Astrocyte (in vitro differentiated cells and primary cell): ENCODE data around the gene MRPL14. TPM values are rescaled to one million over a fixed set of nuclear protein-coding genes. Genes with fewer than 3 reads are reported as not detected.

ENCODE experiments used
- DNase-seq: peaks from one replicate; pipeline ENCODE4 v3.0.0-alpha.2; 2010; ENCODE audit warnings: low read depth
- FAIRE-seq: peaks from 2 replicates; lab custom pipeline; 2011; peaks lifted over from hg19 to GRCh38; lab: Jason Lieb, UNC
- H2AFZ ChIP-seq: 2 replicates; pipeline ENCODE4 v1.6.0; 2012; ENCODE audit warnings: low read depth, low read length, inconsistent platforms
- H3K27ac ChIP-seq: 2 replicates; pipeline ENCODE4 v1.5.1; 2011; ENCODE audit warnings: low read depth, low read length, inconsistent platforms
- H3K27me3 ChIP-seq: 2 replicates; pipeline ENCODE4 v1.6.0; 2011; ENCODE audit warnings: low read length, inconsistent platforms; ENCODE audit not compliant: insufficient read depth
- H3K36me3 ChIP-seq: 2 replicates; pipeline ENCODE4 v1.5.1; 2011; ENCODE audit warnings: low read length, inconsistent platforms; ENCODE audit not compliant: insufficient read depth
- H3K4me1 ChIP-seq: 2 replicates; pipeline ENCODE4 v1.5.1; 2011; ENCODE audit warnings: low read length, inconsistent platforms; ENCODE audit not compliant: insufficient read depth
- H3K4me2 ChIP-seq: 2 replicates; pipeline ENCODE4 v1.6.0; 2012; ENCODE audit warnings: low read length, inconsistent platforms
- H3K4me3 ChIP-seq: 2 replicates; pipeline ENCODE4 v1.5.1; 2011; ENCODE audit warnings: low read depth, mild to moderate bottlenecking, low read length, inconsistent platforms; ENCODE audit not compliant: insufficient read depth
- H3K79me2 ChIP-seq: 2 replicates; pipeline ENCODE4 v1.6.0; 2012; ENCODE audit warnings: mild to moderate bottlenecking, low read length, inconsistent platforms; ENCODE audit not compliant: insufficient read depth
- H3K9ac ChIP-seq: 2 replicates; pipeline ENCODE4 v1.6.0; 2012; ENCODE audit warnings: mild to moderate bottlenecking, low read length, inconsistent platforms
- H3K9me3 ChIP-seq: 2 replicates; pipeline ENCODE4 v1.5.1; 2012; ENCODE audit warnings: low read depth, mild to moderate bottlenecking, low read length, inconsistent platforms; ENCODE audit not compliant: insufficient read depth
- H4K20me1 ChIP-seq: 2 replicates; pipeline ENCODE4 v1.6.0; 2012; ENCODE audit warnings: low read length, inconsistent platforms; ENCODE audit not compliant: insufficient read depth
- H3K27ac Mint-ChIP-seq: one replicate; pipeline ENCODE4 v1.8.0; 2021; ENCODE audit warnings: mild to moderate bottlenecking, mixed read lengths; ENCODE audit not compliant: unreplicated experiment
- H3K27me3 Mint-ChIP-seq: one replicate; pipeline ENCODE4 v1.8.0; 2021; ENCODE audit warnings: low read depth, mixed read lengths; ENCODE audit not compliant: unreplicated experiment
- H3K36me3 Mint-ChIP-seq: one replicate; pipeline ENCODE4 v1.8.0; 2021; ENCODE audit warnings: low read depth, mixed read lengths; ENCODE audit not compliant: unreplicated experiment
- H3K4me1 Mint-ChIP-seq: one replicate; pipeline ENCODE4 v1.8.0; 2021; ENCODE audit warnings: low read depth, mixed read lengths; ENCODE audit not compliant: unreplicated experiment
- H3K4me3 Mint-ChIP-seq: one replicate; pipeline ENCODE4 v1.8.0; 2021; ENCODE audit warnings: mild to moderate bottlenecking, moderate library complexity, mixed read lengths; ENCODE audit not compliant: unreplicated experiment
- H3K9me3 Mint-ChIP-seq: one replicate; pipeline ENCODE4 v1.8.0; 2021; ENCODE audit warnings: mild to moderate bottlenecking, mixed read lengths; ENCODE audit not compliant: unreplicated experiment
- EZH2 ChIP-seq: IDR thresholded peaks from 2 replicates; pipeline ENCODE4 v1.6.1; 2012; ENCODE audit warnings: mild to moderate bottlenecking, low read length, inconsistent platforms; ENCODE audit not compliant: insufficient read depth
- total RNA-seq: library from RNA; stranded (reverse); gene quantifications from 2 replicates; pipeline ENCODE4 v1.2.1, GENCODE V29; 2021
- TF ChIP-seq, protein P1 (sequence below): IDR thresholded peaks from 2 replicates; pipeline ENCODE4 v1.5.1; 2011; ENCODE audit warnings: low read depth, mild to moderate bottlenecking, inconsistent platforms, low read length, moderate library complexity; ENCODE audit not compliant: insufficient read depth

The MRPL14 gene
- total RNA-seq, 1 donor from 2014 or later = 56.1 TPM

DNA sequence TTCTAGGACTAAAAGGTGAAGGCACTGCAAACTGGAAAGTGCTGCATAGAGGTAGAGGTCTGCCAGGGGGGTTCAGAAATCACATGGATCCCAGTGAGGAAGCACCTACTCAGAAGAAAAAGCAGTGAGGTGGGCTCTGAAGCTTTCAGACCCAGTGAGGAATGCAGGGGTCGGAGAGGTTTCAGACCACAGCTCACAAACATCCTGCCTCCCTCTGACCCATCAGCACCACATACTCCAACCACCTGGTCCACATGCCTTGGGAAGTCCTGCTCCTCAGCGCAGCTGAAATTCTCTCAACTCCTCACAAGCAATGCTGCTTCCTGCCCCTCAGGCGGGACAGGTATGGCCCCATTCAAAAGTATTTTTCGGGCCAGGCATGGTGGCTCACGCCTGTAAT, 20.2 kb downstream of the MRPL14 start:
- H3K4me3 Mint-ChIP-seq = no peak overlapping the region
- no peak overlapping the region for H2AFZ ChIP-seq
- FAIRE-seq = no peak
- TF ChIP-seq EZH2 = no peak
- TF ChIP-seq, protein P1, sequence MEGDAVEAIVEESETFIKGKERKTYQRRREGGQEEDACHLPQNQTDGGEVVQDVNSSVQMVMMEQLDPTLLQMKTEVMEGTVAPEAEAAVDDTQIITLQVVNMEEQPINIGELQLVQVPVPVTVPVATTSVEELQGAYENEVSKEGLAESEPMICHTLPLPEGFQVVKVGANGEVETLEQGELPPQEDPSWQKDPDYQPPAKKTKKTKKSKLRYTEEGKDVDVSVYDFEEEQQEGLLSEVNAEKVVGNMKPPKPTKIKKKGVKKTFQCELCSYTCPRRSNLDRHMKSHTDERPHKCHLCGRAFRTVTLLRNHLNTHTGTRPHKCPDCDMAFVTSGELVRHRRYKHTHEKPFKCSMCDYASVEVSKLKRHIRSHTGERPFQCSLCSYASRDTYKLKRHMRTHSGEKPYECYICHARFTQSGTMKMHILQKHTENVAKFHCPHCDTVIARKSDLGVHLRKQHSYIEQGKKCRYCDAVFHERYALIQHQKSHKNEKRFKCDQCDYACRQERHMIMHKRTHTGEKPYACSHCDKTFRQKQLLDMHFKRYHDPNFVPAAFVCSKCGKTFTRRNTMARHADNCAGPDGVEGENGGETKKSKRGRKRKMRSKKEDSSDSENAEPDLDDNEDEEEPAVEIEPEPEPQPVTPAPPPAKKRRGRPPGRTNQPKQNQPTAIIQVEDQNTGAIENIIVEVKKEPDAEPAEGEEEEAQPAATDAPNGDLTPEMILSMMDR = no peak
- H3K9ac ChIP-seq = no peak overlapping the region
- no peak overlapping the region for H3K27ac Mint-ChIP-seq
- DNase-seq = no peak
- H3K36me3 ChIP-seq = peaks cover 23% of the 10 kb centered on the region
- H3K4me3 ChIP-seq = no peak overlapping the region
- peaks cover 56% of the 10 kb centered on the region for H3K36me3 Mint-ChIP-seq
- peaks cover 27% of the 10 kb centered on the region for H3K4me1 Mint-ChIP-seq
- no peaks in the 10 kb centered on the region for H3K4me1 ChIP-seq
- H3K79me2 ChIP-seq = peaks cover 30% of the 10 kb centered on the region
- no peaks in the 10 kb centered on the region for H3K9me3 ChIP-seq
- no peaks in the 10 kb centered on the region for H3K9me3 Mint-ChIP-seq
- H3K27ac ChIP-seq = no peak overlapping the region
- H3K27me3 Mint-ChIP-seq = no peaks in the 10 kb centered on the region
- H3K27me3 ChIP-seq = no peaks in the 10 kb centered on the region
- peaks cover 79% of the 10 kb centered on the region for H4K20me1 ChIP-seq
- H3K4me2 ChIP-seq = no peak overlapping the region

DNA sequence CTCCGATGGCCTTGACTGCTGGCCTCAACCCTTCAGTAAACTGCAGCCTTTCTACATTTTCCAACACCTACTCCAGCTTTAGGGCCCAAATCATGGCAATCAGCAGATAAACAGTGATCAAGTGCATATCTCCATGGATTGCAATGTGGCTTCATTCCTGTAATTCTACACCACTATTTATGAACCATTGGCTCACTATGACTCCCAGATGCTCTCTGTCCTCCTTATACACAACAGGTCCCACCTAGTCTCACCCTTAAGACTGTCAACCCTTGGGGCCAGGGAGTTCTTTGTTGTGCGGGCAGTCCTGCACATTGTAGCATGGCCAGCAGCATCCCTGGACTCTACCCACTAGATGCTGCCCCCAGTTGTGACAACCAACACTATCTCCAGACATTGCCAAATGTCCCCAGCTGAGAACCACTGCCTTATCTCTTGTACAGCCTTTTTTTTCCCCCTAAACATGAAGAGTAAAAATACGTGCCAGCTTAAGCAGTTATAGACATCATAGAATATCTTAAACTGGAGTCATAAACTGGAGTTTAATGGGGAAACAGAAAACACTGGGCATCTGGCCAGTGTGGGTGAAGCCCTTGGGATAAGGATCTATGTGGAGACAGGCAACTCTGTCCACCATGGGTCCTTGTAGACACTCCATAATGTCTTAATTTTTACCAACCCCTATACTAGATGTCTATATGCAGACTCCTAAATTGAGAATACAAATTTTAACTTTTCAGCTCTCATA, 21.1 kb downstream of the MRPL14 start:
- H3K4me3 ChIP-seq = no peak overlapping the region
- Mint-ChIP-seq H3K4me1 (peaks cover 19% of the 10 kb centered on the region), H3K9me3 (no peaks in the 10 kb centered on the region), H3K36me3 (peaks cover 48% of the 10 kb centered on the region), H3K27ac (no peak overlapping the region), H3K4me3 (no peak overlapping the region), H3K27me3 (no peaks in the 10 kb centered on the region)
- no peaks in the 10 kb centered on the region for H3K9me3 ChIP-seq
- H3K79me2 ChIP-seq = peaks cover 28% of the 10 kb centered on the region
- peaks cover 17% of the 10 kb centered on the region for H3K36me3 ChIP-seq
- DNase-seq = no peak
- H3K4me1 ChIP-seq = no peaks in the 10 kb centered on the region
- TF ChIP-seq, protein P1 = no peak
- no peak for TF ChIP-seq EZH2
- no peak for FAIRE-seq
- no peaks in the 10 kb centered on the region for H3K27me3 ChIP-seq
- H3K27ac ChIP-seq = no peak overlapping the region
- peaks cover 79% of the 10 kb centered on the region for H4K20me1 ChIP-seq
- H2AFZ ChIP-seq = no peak overlapping the region
- no peak overlapping the region for H3K4me2 ChIP-seq
- no peak overlapping the region for H3K9ac ChIP-seq

DNA sequence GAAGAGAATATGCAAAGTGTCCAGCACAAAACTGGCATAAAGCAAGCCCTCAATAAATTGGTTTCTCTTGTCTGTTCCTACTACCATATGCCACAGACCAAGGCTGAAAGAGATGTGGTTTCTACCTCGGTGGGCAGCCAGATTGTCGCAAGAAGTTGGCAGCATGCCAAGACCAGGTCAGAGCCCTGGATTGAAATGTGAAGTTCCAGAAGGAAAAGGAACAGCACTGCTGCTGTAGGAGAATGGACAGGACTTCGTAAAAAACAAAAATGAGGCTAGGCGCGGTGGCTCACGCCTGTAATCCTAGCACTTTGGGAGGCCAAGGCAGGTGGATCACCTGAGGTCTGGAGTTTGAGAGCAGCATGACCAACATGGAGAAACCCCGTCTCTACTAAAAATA, 22.1 kb downstream of the MRPL14 start:
- Histone ChIP-seq H3K27ac (no peak overlapping the region), H3K4me3 (no peak overlapping the region), H3K9ac (no peak overlapping the region), H3K79me2 (peaks cover 18% of the 10 kb centered on the region), H4K20me1 (peaks cover 75% of the 10 kb centered on the region), H3K4me1 (no peaks in the 10 kb centered on the region), H2AFZ (no peak overlapping the region), H3K4me2 (no peak overlapping the region), H3K36me3 (peaks cover 10% of the 10 kb centered on the region), H3K27me3 (no peaks in the 10 kb centered on the region), H3K9me3 (no peaks in the 10 kb centered on the region)
- H3K4me3 Mint-ChIP-seq = no peak overlapping the region
- H3K36me3 Mint-ChIP-seq = peaks cover 41% of the 10 kb centered on the region
- TF ChIP-seq, protein P1 = no peak
- no peak for TF ChIP-seq EZH2
- H3K27me3 Mint-ChIP-seq = no peaks in the 10 kb centered on the region
- H3K4me1 Mint-ChIP-seq = peaks cover 18% of the 10 kb centered on the region
- no peak for FAIRE-seq
- no peak for DNase-seq
- no peaks in the 10 kb centered on the region for H3K9me3 Mint-ChIP-seq
- H3K27ac Mint-ChIP-seq = no peak overlapping the region
